KMS-11 (cell line): ENCODE measurements around the gene TRPM8.

Experiments
- H2AFZ ChIP-seq: fragments of 200-600 bp; sonication (generic); 2 replicates; pipeline ENCODE4 v1.6.1; 2016; ENCODE audit warnings: antibody characterized with exemption, mixed run types, low read depth
- H3K27ac ChIP-seq: fragments of 200-600 bp; sonication (generic); 2 replicates; pipeline ENCODE4 v1.6.1; 2016; ENCODE audit warnings: mild to moderate bottlenecking, mixed run types
- H3K27me3 ChIP-seq: fragments of 200-600 bp; sonication (generic); 2 replicates; pipeline ENCODE4 v1.6.1; 2017; ENCODE audit warnings: mild to moderate bottlenecking, low read depth, mixed run types, moderate library complexity; ENCODE audit not compliant: insufficient read depth
- H3K36me3 ChIP-seq: fragments of 200-600 bp; sonication (generic); 2 replicates; pipeline ENCODE4 v1.6.1; 2017; ENCODE audit warnings: mild to moderate bottlenecking, mixed run types; ENCODE audit not compliant: insufficient read depth
- H3K4me1 ChIP-seq: fragments of 200-600 bp; sonication (generic); 2 replicates; pipeline ENCODE4 v1.6.1; 2016; ENCODE audit warnings: mild to moderate bottlenecking, low read depth, mixed run types; ENCODE audit not compliant: poor library complexity, severe bottlenecking
- H3K4me2 ChIP-seq: fragments of 200-600 bp; sonication (generic); 2 replicates; pipeline ENCODE4 v1.7.0; 2016; ENCODE audit warnings: mild to moderate bottlenecking, mixed run types
- H3K4me3 ChIP-seq: fragments of 200-600 bp; sonication (generic); IDR thresholded peaks from 2 replicates; pipeline ENCODE4 v1.6.1; 2017; ENCODE audit warnings: low read depth, low read length, mixed read lengths; ENCODE audit not compliant: insufficient read depth
- H3K79me2 ChIP-seq: fragments of 200-600 bp; sonication (generic); 2 replicates; pipeline ENCODE4 v1.6.1; 2016; ENCODE audit warnings: low read depth, mixed run types; ENCODE audit not compliant: insufficient read depth
- H3K9ac ChIP-seq: fragments of 200-600 bp; sonication (generic); 2 replicates; pipeline ENCODE4 v1.6.1; 2016; ENCODE audit warnings: mild to moderate bottlenecking, mixed run types
- H4K20me1 ChIP-seq: fragments of 200-600 bp; sonication (generic); 2 replicates; pipeline ENCODE4 v1.6.1; 2016; ENCODE audit warnings: mild to moderate bottlenecking, mixed run types; ENCODE audit not compliant: insufficient read depth
- CTCF ChIP-seq: fragments of 200-600 bp; sonication (generic); conservative IDR thresholded peaks from 2 replicates; pipeline ENCODE4 v1.6.1; 2017; ENCODE audit warnings: low read depth, mild to moderate bottlenecking, antibody characterized with exemption, low read length, moderate library complexity, mixed read lengths

Gene TRPM8

GRCh38 chr2:233944269-233944668 lies 27.1 kb downstream of the TRPM8 start:
- no peaks in the 10 kb centered on the region for H3K79me2 ChIP-seq
- H3K9ac ChIP-seq, result no peak overlapping the region
- TF ChIP-seq CTCF, result no peak
- H3K4me3 ChIP-seq, result no peak overlapping the region
- no peaks in the 10 kb centered on the region for H4K20me1 ChIP-seq
- no peak overlapping the region for H3K27ac ChIP-seq
- H3K4me2 ChIP-seq, result no peak overlapping the region
- no peak overlapping the region for H2AFZ ChIP-seq
- no peaks in the 10 kb centered on the region for H3K27me3 ChIP-seq
- H3K36me3 ChIP-seq, result no peaks in the 10 kb centered on the region
- no peaks in the 10 kb centered on the region for H3K4me1 ChIP-seq

GRCh38 chr2:233944722-233945121 lies 27.5 kb downstream of the TRPM8 start:
- TF ChIP-seq CTCF, result no peak
- H3K4me1 ChIP-seq, result no peaks in the 10 kb centered on the region

GRCh38 chr2:233945146-233945545 lies 28.0 kb downstream of the TRPM8 start:
- no peak overlapping the region for H2AFZ ChIP-seq
- no peak overlapping the region for H3K9ac ChIP-seq
- no peaks in the 10 kb centered on the region for H3K79me2 ChIP-seq
- no peak for TF ChIP-seq CTCF
- H3K4me3 ChIP-seq, result no peak overlapping the region
- no peaks in the 10 kb centered on the region for H3K27me3 ChIP-seq
- H3K27ac ChIP-seq, result no peak overlapping the region
- no peak overlapping the region for H3K4me2 ChIP-seq
- no peaks in the 10 kb centered on the region for H3K36me3 ChIP-seq
- H3K4me1 ChIP-seq, result no peaks in the 10 kb centered on the region
- H4K20me1 ChIP-seq, result no peaks in the 10 kb centered on the region

More at GRCh38 chr2:233944722-233945121, 27.5 kb downstream of the TRPM8 start:
- Histone ChIP-seq H3K4me2 (no peak overlapping the region), H3K79me2 (no peaks in the 10 kb centered on the region), H3K36me3 (no peaks in the 10 kb centered on the region), H3K9ac (no peak overlapping the region), H3K27ac (no peak overlapping the region), H3K4me3 (no peak overlapping the region), H2AFZ (no peak overlapping the region), H3K27me3 (no peaks in the 10 kb centered on the region), H4K20me1 (no peaks in the 10 kb centered on the region)

- Histone ChIP-seq H3K27me3 (no peaks in the 10 kb centered on the region), H4K20me1 (no peaks in the 10 kb centered on the region), H3K4me1 (no peaks in the 10 kb centered on the region), H3K9ac (no peak overlapping the region), H2AFZ (no peak overlapping the region), H3K36me3 (no peaks in the 10 kb centered on the region), H3K27ac (no peak overlapping the region), H3K4me3 (no peak overlapping the region), H3K79me2 (no peaks in the 10 kb centered on the region), H3K4me2 (no peak overlapping the region)
- TF ChIP-seq CTCF, result no peak
Observed at GRCh38 chr2:233950078-233950825, 33.1 kb downstream of the TRPM8 start.
